ENCODE measurements around the gene NPHP3.
"Not testable (repeated sequence)": the region's sequence is repeated elsewhere in the genome, so short reads cannot be mapped to it uniquely, and the experiment has no call there.

NPHP3 gene

GRCh38 chr3:132722165-132723023, at the start of gene NPHP3:
TSS of gene NPHP3 (minus strand) at chr3:132722409. CDS start at chr3:132722355, 54 bp downstream.
- DNase-seq: peak; percentile 100

DNA sequence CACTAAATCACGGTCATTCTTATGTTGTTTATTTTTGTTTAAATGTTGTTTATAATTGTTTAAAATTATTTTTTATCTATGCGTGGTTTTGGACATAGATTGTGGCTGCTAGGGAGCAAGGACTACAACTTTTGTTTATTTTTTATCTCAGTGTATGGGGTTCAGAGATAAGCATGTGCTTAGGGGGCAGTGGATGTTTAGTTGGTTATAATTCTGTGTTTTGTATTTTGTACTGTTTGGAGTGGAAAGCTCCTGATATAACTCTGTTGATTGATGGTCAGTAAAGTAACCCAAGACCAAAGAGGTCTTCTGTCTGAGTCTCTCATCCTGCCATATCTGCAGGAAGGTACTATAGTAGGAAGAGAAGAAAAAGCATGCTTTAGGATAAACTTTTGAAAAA, 36.5 kb upstream of the NPHP3 start:
- DNase-seq: no peak

DNA sequence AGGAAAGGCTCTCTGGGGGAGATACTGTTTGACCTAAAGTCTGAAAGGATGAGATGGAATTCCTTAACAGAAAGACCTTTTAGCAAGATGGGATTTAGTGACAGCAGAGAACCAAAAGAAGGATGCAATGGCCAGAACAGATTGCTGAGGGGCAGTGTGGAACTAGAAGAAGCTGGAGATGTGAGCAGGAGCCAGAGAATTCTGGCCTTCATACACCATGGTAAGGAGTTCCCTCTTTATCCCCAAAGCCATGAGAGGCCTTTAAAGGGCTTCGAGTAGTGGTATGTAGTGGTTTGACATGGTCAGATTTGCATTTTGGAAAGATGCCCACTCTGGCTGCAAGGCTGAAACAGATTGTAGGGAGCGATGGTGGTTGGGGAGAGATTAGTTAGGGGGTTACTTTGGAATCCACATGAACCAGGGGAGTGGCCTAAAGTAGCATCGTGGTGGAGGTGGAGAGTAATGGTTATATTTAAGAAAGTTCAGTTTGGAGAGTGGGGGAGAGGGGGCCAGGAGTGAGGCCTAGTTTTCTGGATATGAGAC, 34.0 kb upstream of the NPHP3 start:
- DNase-seq: no peak

DNA sequence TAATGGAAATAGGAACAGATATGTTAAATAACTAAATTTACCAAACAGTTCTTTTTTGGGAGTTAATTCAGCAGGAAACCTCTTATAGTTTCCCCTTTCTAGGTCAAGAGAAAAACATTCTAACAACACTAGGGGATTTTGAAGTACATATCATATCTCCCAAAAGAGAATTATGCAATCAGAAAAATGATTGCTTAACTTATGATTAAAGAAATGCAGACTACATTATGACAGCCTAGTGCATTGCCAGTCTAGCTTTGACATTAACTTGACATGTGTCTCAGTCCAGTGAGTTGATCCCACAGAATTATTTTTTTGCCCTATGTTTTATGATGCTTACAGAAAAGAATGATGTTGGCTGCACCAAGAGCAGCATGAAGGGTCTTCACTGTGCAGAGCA, 31.7 kb upstream of the NPHP3 start:
- DNase-seq: no peak

GRCh38 chr3:132749786-132750185, 27.6 kb upstream of the NPHP3 start:
- no peak for DNase-seq

GRCh38 chr3:132746720-132747119, 24.5 kb upstream of the NPHP3 start:
- not testable (repeated sequence) for DNase-seq

DNA sequence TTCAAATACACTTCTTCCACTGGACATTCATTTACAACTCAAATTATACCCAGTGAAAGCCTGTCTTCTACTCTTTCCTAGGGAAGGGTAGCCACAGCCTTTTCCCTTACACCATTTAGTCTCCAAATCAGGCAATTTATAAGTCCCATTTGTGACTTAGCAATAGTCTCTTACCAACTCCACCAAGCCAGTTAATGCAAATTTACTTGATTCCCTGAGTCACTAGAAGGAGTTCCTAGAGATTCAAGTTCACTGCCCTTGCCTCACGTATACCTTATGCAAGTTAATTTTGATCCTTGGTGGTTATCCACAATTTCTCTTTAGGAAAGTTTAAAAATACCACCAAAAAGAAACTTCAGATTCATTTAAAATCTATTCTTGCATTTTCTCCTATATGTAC, 16.1 kb upstream of the NPHP3 start:
- DNase-seq: no peak

- DNase-seq: no peak
Measured at GRCh38 chr3:132735589-132735988, 13.4 kb upstream of the NPHP3 start.

GRCh38 chr3:132730891-132731580, 8.8 kb upstream of the NPHP3 start:
- peak; percentile 62 for DNase-seq

GRCh38 chr3:132726341-132726823, 4.2 kb upstream of the NPHP3 start:
- DNase-seq: no peak

GRCh38 chr3:132723024-132723950, 1.1 kb upstream of the NPHP3 start:
- no peak for DNase-seq

DNA sequence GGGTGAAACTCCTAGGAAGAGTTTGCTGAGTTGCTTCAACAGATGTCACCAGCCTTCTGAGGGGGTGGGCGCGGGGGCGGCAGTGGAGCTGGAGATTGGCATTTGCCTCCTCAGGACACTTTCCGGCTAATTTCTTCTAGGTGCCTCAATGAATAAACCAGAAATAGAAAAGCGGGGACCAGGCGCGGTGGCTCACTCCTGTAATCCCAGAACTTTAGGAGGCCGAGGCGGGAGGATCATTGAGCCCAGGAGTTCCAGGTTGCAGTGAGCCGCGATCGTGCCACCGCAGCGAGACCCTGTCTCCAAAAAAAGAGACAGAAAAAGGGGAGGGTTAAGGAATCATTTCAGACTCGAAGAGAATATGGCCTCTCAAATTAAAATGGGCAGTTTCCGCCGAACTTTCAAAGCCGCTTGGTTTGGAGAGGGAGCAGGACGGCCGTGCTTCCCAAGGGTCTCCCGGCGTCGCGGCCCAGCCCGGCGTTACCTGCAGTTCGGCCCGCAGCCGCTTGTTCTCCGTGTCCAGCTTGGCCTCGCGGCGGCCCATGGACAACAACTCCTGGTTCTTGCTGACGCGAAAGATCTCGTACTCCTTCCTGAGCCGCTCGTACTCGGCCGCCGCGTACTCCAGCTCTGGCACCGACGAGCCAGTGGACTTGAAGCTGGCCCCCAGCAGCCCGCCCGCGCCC, 587 bp downstream of the NPHP3 start:
- peak; percentile 90 for DNase-seq

- no peak for DNase-seq
Measured at GRCh38 chr3:132720228-132720627, 2.0 kb downstream of the NPHP3 start.

GRCh38 chr3:132716372-132716771, 5.8 kb downstream of the NPHP3 start:
- no peak for DNase-seq

DNA sequence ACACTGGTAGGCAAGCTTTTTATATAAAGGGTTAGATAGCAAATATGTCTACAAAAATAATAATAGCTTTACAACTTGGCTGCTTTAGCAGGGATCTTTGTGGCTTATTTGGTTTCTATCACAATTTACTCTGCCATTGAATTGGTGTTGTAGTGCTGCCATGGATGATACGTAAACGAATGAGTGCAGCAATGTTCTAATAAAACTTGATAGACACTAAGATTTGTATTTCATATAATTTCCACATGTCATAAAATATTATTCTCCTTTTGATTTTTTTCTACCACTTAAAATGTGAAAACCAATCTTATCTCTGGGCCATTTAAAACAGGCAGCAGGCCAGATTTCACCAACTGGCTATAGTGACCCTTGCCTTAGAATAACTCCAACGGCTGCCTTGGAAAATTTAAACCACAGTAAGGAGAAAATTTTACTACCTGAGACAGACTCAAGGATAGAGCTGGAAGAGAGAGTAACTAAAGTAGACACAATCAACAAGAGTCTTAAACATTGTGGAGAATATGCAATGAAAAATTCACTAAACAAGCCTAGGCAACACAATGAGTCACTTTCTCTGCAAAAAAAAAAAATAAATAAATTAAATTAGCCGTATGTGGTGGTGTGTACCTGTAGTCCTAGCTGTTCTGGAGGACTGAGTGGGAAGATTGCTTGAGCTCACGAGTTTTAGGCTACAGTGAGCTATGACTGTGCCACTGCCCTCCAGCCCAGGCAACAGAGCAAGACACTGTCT, 8.1 kb downstream of the NPHP3 start:
- DNase-seq: no peak

- DNase-seq: no peak
Measured at GRCh38 chr3:132710311-132710710, 11.9 kb downstream of the NPHP3 start.

DNA sequence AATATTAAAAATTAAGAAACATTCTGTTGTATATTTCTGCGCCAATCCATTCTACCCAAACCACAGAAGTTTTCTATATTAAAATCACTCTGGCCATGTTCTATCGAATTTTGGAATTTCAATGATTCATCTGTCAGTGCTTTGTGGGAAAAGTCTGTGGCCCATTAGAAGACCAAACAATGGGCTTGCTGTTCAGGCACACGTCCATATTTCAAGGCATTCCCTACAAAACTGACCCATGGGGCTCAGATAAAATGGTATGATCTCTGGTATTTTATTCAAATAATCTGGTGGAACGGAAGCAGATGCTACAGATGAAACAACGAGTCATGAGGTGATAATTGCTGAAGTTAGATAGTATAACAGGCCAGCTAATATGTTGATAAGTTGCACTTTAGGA, 12.4 kb downstream of the NPHP3 start:
- DNase-seq: no peak

DNA sequence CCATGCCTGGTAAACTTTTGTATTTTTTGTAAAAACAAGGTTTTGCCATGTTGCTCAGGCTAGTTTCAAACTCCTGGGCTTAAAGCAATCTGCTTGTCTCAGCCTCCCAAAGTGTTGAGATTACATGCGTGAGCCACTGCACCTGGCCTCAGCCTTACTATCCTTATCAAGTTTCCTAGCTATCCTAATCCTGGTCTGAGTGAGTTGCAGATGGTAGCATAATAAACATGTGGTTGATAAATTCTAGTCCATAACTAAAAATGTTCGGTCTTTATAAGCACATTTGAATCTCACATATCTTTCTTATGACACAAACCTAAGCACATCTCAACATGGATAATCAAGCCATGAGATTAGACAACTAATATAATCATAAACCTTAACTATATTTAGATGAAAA, 18.5 kb downstream of the NPHP3 start:
- DNase-seq: no peak

GRCh38 chr3:132695422-132695821, 26.8 kb downstream of the NPHP3 start:
- DNase-seq: no peak

- no peak for DNase-seq
Measured at GRCh38 chr3:132694991-132695390, 27.2 kb downstream of the NPHP3 start.

DNA sequence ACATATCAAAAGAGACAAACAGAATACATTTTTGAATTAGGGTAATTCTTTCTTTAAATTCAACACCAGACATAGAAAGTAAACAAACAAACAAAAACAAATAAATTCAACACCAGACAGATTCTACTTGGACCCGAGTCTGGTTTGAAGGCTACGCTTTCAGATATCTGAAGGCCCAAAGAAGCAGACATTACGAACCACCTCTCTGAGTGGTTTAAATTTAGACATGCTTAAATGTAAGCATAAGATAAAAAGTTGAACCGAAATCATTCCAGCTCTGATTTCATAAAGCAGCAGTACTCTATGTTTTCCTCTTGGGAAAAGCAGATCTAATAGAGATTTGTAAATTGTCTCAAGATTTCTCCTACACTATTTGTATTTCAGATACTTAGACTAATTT, 32.2 kb downstream of the NPHP3 start:
- DNase-seq: no peak
